Measurements from ENCODE around the gene NEURL1B.

The NEURL1B gene

DNA sequence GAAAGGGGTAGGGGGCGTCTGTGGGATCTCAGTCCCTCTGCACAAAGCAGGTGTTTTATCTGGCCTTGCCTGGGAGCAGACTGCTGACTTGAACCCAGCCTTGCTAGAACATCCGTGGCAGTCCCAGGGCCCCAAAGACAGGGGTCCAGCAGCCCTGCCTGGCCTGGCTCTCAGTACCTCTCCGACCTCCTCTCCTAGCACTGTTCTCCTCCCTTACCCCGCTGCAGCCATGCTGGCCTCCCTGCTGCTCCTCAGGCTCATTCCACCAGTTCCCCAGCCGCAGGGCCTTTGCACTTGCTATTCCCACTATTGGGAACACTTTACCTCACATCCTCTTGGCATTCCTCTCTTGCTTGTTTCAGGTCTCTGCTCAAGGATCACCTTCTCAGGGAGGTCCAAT, 84.7 kb downstream of the NEURL1B start:
- Histone ChIP-seq H3K27me3 (ENCODE audit: insufficient read depth, poor library complexity, severe bottlenecking) (no peaks in the 10 kb centered on the region), H3K27ac (replicated peaks) (no peak overlapping the region), H3K4me3 (replicated peaks; ENCODE audit: insufficient read depth, low read length) (no peak overlapping the region)
- TF ChIP-seq SPI1 (IDR thresholded peaks at IDR 0.05; ENCODE audit: borderline replicate concordance, low read depth) (no peak), POLR2AphosphoS5 (IDR thresholded peaks at IDR 0.05; ENCODE audit: low read depth) (no peak), GABPA (IDR thresholded peaks at IDR 0.05; ENCODE audit: low read depth) (no peak)
- TF ChIP-seq, protein P1, sequence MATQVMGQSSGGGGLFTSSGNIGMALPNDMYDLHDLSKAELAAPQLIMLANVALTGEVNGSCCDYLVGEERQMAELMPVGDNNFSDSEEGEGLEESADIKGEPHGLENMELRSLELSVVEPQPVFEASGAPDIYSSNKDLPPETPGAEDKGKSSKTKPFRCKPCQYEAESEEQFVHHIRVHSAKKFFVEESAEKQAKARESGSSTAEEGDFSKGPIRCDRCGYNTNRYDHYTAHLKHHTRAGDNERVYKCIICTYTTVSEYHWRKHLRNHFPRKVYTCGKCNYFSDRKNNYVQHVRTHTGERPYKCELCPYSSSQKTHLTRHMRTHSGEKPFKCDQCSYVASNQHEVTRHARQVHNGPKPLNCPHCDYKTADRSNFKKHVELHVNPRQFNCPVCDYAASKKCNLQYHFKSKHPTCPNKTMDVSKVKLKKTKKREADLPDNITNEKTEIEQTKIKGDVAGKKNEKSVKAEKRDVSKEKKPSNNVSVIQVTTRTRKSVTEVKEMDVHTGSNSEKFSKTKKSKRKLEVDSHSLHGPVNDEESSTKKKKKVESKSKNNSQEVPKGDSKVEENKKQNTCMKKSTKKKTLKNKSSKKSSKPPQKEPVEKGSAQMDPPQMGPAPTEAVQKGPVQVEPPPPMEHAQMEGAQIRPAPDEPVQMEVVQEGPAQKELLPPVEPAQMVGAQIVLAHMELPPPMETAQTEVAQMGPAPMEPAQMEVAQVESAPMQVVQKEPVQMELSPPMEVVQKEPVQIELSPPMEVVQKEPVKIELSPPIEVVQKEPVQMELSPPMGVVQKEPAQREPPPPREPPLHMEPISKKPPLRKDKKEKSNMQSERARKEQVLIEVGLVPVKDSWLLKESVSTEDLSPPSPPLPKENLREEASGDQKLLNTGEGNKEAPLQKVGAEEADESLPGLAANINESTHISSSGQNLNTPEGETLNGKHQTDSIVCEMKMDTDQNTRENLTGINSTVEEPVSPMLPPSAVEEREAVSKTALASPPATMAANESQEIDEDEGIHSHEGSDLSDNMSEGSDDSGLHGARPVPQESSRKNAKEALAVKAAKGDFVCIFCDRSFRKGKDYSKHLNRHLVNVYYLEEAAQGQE (IDR thresholded peaks at IDR 0.05; ENCODE audit: insufficient replicate concordance, low read depth), result no peak
- TF ChIP-seq, protein P2, sequence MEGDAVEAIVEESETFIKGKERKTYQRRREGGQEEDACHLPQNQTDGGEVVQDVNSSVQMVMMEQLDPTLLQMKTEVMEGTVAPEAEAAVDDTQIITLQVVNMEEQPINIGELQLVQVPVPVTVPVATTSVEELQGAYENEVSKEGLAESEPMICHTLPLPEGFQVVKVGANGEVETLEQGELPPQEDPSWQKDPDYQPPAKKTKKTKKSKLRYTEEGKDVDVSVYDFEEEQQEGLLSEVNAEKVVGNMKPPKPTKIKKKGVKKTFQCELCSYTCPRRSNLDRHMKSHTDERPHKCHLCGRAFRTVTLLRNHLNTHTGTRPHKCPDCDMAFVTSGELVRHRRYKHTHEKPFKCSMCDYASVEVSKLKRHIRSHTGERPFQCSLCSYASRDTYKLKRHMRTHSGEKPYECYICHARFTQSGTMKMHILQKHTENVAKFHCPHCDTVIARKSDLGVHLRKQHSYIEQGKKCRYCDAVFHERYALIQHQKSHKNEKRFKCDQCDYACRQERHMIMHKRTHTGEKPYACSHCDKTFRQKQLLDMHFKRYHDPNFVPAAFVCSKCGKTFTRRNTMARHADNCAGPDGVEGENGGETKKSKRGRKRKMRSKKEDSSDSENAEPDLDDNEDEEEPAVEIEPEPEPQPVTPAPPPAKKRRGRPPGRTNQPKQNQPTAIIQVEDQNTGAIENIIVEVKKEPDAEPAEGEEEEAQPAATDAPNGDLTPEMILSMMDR (IDR thresholded peaks at IDR 0.05; ENCODE audit: insufficient read depth, low read length), result no peak
- no peak for DNase-seq (ENCODE audit: low read depth in 1 of 2, low spot score in 1 of 2)

DNA sequence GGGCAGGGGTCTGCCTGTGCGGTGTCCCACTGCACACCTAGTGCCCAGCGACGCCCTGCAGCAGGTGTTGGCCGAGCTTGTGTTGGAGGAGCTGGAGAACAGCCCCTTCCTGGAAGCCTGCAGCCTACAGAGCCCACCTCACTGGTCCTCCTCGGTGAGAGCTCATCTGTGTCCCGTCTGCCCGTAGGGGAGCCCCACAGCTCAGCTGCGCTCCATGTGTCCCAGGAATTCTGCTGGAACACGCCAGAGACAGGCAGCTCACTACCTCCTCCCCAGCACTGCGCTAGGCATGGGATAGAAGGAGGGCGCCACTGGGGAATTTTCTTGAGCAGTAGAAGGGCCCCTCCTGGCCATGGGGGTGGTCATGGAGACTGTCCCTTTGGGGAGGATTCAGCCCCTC, 85.9 kb downstream of the NEURL1B start:
- TF ChIP-seq GABPA (IDR thresholded peaks at IDR 0.05; ENCODE audit: low read depth) (no peak), SPI1 (IDR thresholded peaks at IDR 0.05; ENCODE audit: borderline replicate concordance, low read depth) (no peak)
- TF ChIP-seq, protein P1 (IDR thresholded peaks at IDR 0.05; ENCODE audit: insufficient replicate concordance, low read depth), result no peak
- no peak overlapping the region for H3K4me3 ChIP-seq (replicated peaks; ENCODE audit: insufficient read depth, low read length)
- H3K27me3 ChIP-seq (ENCODE audit: insufficient read depth, poor library complexity, severe bottlenecking), result no peaks in the 10 kb centered on the region
- H3K27ac ChIP-seq (replicated peaks), result no peak overlapping the region
- no peak for DNase-seq (ENCODE audit: low read depth in 1 of 2, low spot score in 1 of 2)

DNA sequence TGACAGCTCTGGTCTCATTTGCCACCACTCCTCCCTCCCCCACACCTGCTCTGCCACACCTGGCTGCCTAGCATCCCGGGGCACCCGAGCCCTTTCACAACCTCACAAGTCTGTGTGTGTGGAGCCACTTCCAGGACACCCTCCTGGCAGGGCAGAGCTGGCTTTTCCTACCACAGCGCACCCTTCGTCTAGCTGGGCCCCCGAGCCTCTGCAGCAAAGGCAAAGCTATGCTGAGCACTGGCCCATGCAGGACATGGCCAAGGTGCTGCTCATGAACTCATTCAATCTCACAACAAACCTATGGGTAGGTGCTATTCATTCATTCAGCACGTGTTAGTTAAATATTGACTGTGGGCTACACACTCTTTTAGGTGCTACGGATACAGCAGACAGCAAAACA, 86.5 kb downstream of the NEURL1B start:
- H3K4me3 ChIP-seq (replicated peaks; ENCODE audit: insufficient read depth, low read length), result no peak overlapping the region
- H3K27me3 ChIP-seq (ENCODE audit: insufficient read depth, poor library complexity, severe bottlenecking), result no peaks in the 10 kb centered on the region
- H3K27ac ChIP-seq (replicated peaks), result no peak overlapping the region
- TF ChIP-seq GABPA (IDR thresholded peaks at IDR 0.05; ENCODE audit: low read depth) (no peak), POLR2AphosphoS5 (IDR thresholded peaks at IDR 0.05; ENCODE audit: low read depth) (no peak), SPI1 (IDR thresholded peaks at IDR 0.05; ENCODE audit: borderline replicate concordance, low read depth) (no peak)
- TF ChIP-seq, protein P1 (IDR thresholded peaks at IDR 0.05; ENCODE audit: insufficient replicate concordance, low read depth), result no peak
- TF ChIP-seq, protein P2 (IDR thresholded peaks at IDR 0.05; ENCODE audit: insufficient read depth, low read length), result no peak
- no peak for DNase-seq (ENCODE audit: low read depth in 1 of 2, low spot score in 1 of 2)

Measured in HL-60 (cell line).